ENCODE measurements around the gene TEKT5. TPM values are rescaled to one million over a fixed set of nuclear protein-coding genes. Genes with fewer than 3 reads are reported as not detected.
A peak's percentile ranks its signal among the peaks of the same experiment; 100 is the strongest.
"Not testable (repeated sequence)": the region's sequence is repeated elsewhere in the genome, so short reads cannot be mapped to it uniquely, and the experiment has no call there.

The TEKT5 gene
- total RNA-seq, result not detected
- 0 to 0.23 reads per million in 2 donors for total RNA-seq

GRCh38 chr16:10694830-10695229 lies at the start of gene TEKT5:
Gene TEKT5 (minus strand): TSS chr16:10694930. CDS start chr16:10694873, 57 bp downstream.
- H3K9me3 ChIP-seq (ENCODE audit: control insufficient read depth, low read length, poor library complexity, severe bottlenecking), result no peaks in the 10 kb centered on the region
- no peak for ATAC-seq
- peaks cover 45% of the 10 kb centered on the region for H3K27me3 Mint-ChIP-seq
- H3K4me1 Mint-ChIP-seq, result no peaks in the 10 kb centered on the region
- no peak within 1 kb of the TSS for H3K27ac Mint-ChIP-seq
- peaks cover 2% of the 10 kb centered on the region for H3K36me3 Mint-ChIP-seq (ENCODE audit: low read depth)
- H3K4me3 Mint-ChIP-seq, result no peak within 1 kb of the TSS
- no peak for DNase-seq

- H3K36me3 Mint-ChIP-seq (ENCODE audit: low read depth), result peaks cover 3% of the 10 kb centered on the region
- H3K27ac Mint-ChIP-seq, result peak within 1 kb of the TSS; percentile 98
- peaks cover 23% of the 10 kb centered on the region for H3K4me1 Mint-ChIP-seq
- H3K9me3 ChIP-seq (ENCODE audit: control insufficient read depth, low read length, poor library complexity, severe bottlenecking), result no peaks in the 10 kb centered on the region
- peak within 1 kb of the TSS; percentile 99 for H3K4me3 Mint-ChIP-seq
- DNase-seq (peak; percentile 98 to 99 (median 98)), ATAC-seq (peak; percentile 96)
- no peaks in the 10 kb centered on the region for H3K27me3 Mint-ChIP-seq
Measured at GRCh38 chr16:10743610-10744369, 49.1 kb upstream of the TEKT5 start, which contains the start of gene NUBP1. Gene NUBP1 (plus strand): TSS chr16:10743842. CDS start chr16:10743864, 22 bp downstream.

GRCh38 chr16:10743227-10743609 lies 48.5 kb upstream of the TEKT5 start:
- Mint-ChIP-seq H3K27me3 (no peaks in the 10 kb centered on the region), H3K4me1 (peaks cover 24% of the 10 kb centered on the region), H3K36me3 (ENCODE audit: low read depth) (peaks cover 3% of the 10 kb centered on the region), H3K4me3 (peak overlapping the region; percentile 99), H3K27ac (peak overlapping the region; percentile 98)
- DNase-seq, result no peak
- H3K9me3 ChIP-seq (ENCODE audit: control insufficient read depth, low read length, poor library complexity, severe bottlenecking), result no peaks in the 10 kb centered on the region
- ATAC-seq, result no peak

GRCh38 chr16:10741844-10742243 lies 47.1 kb upstream of the TEKT5 start:
- no peaks in the 10 kb centered on the region for H3K9me3 ChIP-seq (ENCODE audit: control insufficient read depth, low read length, poor library complexity, severe bottlenecking)
- Mint-ChIP-seq H3K27ac (peak overlapping the region; percentile 49), H3K4me3 (no peak overlapping the region), H3K36me3 (ENCODE audit: low read depth) (peaks cover 3% of the 10 kb centered on the region), H3K4me1 (peaks cover 27% of the 10 kb centered on the region), H3K27me3 (no peaks in the 10 kb centered on the region)
- no peak for DNase-seq
- no peak for ATAC-seq

- ATAC-seq; DNase-seq; H3K4me3 Mint-ChIP-seq; H3K27me3 Mint-ChIP-seq; H3K9me3 ChIP-seq (ENCODE audit: control insufficient read depth, low read length, poor library complexity, severe bottlenecking); H3K36me3 Mint-ChIP-seq (ENCODE audit: low read depth): not testable (repeated sequence)
- Mint-ChIP-seq H3K4me1 (peaks cover 27% of the 10 kb centered on the region), H3K27ac (peak overlapping the region; percentile 49)
Measured at GRCh38 chr16:10741249-10741648, 46.5 kb upstream of the TEKT5 start.

GRCh38 chr16:10740845-10741208 lies 46.1 kb upstream of the TEKT5 start:
- DNase-seq, result no peak
- peaks cover 25% of the 10 kb centered on the region for H3K4me1 Mint-ChIP-seq
- H3K27ac Mint-ChIP-seq, result no peak overlapping the region
- no peak for ATAC-seq
- H3K4me3 Mint-ChIP-seq, result no peak overlapping the region
- H3K9me3 ChIP-seq (ENCODE audit: control insufficient read depth, low read length, poor library complexity, severe bottlenecking), result no peaks in the 10 kb centered on the region
- no peaks in the 10 kb centered on the region for H3K27me3 Mint-ChIP-seq
- peaks cover 3% of the 10 kb centered on the region for H3K36me3 Mint-ChIP-seq (ENCODE audit: low read depth)

GRCh38 chr16:10740000-10740844 lies 45.5 kb upstream of the TEKT5 start:
- Mint-ChIP-seq H3K27ac (no peak overlapping the region), H3K27me3 (no peaks in the 10 kb centered on the region), H3K4me1 (peaks cover 21% of the 10 kb centered on the region), H3K36me3 (ENCODE audit: low read depth) (no peaks in the 10 kb centered on the region), H3K4me3 (no peak overlapping the region)
- ATAC-seq (no peak), DNase-seq (no peak)
- no peaks in the 10 kb centered on the region for H3K9me3 ChIP-seq (ENCODE audit: control insufficient read depth, low read length, poor library complexity, severe bottlenecking)

- no peak overlapping the region for H3K27ac Mint-ChIP-seq
- H3K36me3 Mint-ChIP-seq (ENCODE audit: low read depth), result no peaks in the 10 kb centered on the region
- no peak overlapping the region for H3K4me3 Mint-ChIP-seq
- H3K9me3 ChIP-seq (ENCODE audit: control insufficient read depth, low read length, poor library complexity, severe bottlenecking), result no peaks in the 10 kb centered on the region
- DNase-seq, result no peak
- ATAC-seq, result no peak
- H3K27me3 Mint-ChIP-seq, result no peaks in the 10 kb centered on the region
- peaks cover 13% of the 10 kb centered on the region for H3K4me1 Mint-ChIP-seq
Measured at GRCh38 chr16:10738231-10739077, 43.7 kb upstream of the TEKT5 start.

GRCh38 chr16:10737068-10737625 lies 42.4 kb upstream of the TEKT5 start:
- ATAC-seq, result peak; percentile 95
- H3K36me3 Mint-ChIP-seq (ENCODE audit: low read depth), result no peaks in the 10 kb centered on the region
- H3K9me3 ChIP-seq (ENCODE audit: control insufficient read depth, low read length, poor library complexity, severe bottlenecking), result no peaks in the 10 kb centered on the region
- peak; percentile 35 to 57 (median 50) for DNase-seq
- H3K4me3 Mint-ChIP-seq, result peak overlapping the region; percentile 53
- H3K27me3 Mint-ChIP-seq, result no peaks in the 10 kb centered on the region
- peaks cover 7% of the 10 kb centered on the region for H3K4me1 Mint-ChIP-seq
- H3K27ac Mint-ChIP-seq, result peak overlapping the region; percentile 80

- Mint-ChIP-seq H3K27me3 (no peaks in the 10 kb centered on the region), H3K27ac (no peak overlapping the region), H3K4me3 (no peak overlapping the region), H3K36me3 (ENCODE audit: low read depth) (no peaks in the 10 kb centered on the region), H3K4me1 (no peaks in the 10 kb centered on the region)
- no peaks in the 10 kb centered on the region for H3K9me3 ChIP-seq (ENCODE audit: control insufficient read depth, low read length, poor library complexity, severe bottlenecking)
- DNase-seq, result no peak
- no peak for ATAC-seq
Measured at GRCh38 chr16:10731790-10732189, 37.1 kb upstream of the TEKT5 start.

GRCh38 chr16:10729104-10730048 lies 34.6 kb upstream of the TEKT5 start:
- no peak for ATAC-seq
- Mint-ChIP-seq H3K4me3 (no peak overlapping the region), H3K27me3 (peaks cover 9% of the 10 kb centered on the region), H3K27ac (no peak overlapping the region), H3K4me1 (no peaks in the 10 kb centered on the region), H3K36me3 (ENCODE audit: low read depth) (no peaks in the 10 kb centered on the region)
- H3K9me3 ChIP-seq (ENCODE audit: control insufficient read depth, low read length, poor library complexity, severe bottlenecking), result no peaks in the 10 kb centered on the region
- DNase-seq, result no peak

All from T-helper 17 cell (primary cell).